Measurements from ENCODE around the gene EYA2.

Gene EYA2

GRCh38 chr20:47118641-47119040 is 224.0 kb downstream of the EYA2 start:
- no peak for DNase-seq

DNA sequence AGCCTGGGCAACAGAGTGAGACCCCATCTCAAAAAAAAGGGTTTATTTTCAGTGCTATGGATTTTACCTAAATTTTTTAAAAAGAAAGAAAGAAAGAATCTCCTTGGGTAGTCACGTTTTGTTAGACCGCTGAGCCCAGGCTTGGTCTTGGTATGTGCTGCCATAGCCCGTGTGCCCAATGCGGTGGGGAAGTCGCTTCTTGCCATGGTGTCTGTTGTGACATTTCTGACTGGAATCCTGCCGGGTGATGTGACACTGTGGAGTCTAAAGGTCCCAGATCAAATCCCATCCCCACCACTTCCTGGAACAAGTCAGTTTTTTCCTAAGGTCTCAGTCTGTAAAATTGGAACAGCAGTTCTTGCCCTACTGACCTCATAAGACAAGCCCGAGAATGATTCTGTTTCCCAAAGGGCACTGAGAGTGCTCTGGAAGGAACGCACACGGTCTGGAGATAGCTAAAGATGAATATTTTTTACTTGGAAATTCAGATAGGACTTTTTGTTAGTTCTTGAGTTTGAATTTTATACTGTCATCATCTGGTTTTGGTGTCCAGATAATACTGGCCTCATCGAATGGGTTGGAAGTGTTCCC is 225.8 kb downstream of the EYA2 start:
- DNase-seq, result no peak

GRCh38 chr20:47122560-47122959 is 227.9 kb downstream of the EYA2 start:
- no peak for DNase-seq

DNA sequence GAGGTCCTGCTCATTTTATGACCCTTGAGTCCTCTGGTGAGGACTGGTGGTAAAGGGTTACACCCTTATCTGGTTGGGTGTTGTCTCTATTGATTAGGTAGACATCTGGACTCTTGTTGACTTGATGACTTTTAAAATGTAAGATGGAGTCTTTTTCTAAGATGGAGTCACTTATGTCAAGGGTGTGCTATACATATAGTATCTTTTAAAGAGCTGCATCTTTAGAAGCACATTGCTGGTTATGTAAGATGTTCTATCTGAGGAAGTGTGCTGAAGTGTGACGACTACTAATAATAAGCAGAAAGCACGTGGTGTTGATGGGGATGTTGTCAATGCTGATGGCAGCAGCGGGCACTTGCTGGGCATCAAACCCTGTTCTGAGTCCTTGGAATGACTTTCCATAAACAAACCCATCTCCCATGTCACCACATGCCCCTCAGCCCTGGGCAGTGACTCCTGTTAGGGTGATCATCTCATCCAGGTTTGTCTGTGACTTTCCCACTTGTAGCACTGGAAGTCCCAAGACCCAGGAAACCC is 229.6 kb downstream of the EYA2 start:
- no peak for DNase-seq

DNA sequence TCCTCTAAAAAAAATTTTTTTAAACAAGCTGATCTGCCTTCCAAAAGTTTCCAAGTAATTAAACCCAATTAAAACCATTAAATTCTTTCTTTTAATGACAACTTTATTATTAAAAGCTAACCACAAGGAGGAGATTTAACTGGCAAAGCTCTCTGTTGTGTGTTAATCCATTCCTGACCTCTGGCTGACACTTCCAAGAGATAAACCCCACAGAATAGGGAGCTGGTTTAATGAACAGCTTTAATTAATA is 230.8 kb downstream of the EYA2 start:
- DNase-seq, result no peak

- no peak for DNase-seq
Measured at GRCh38 chr20:47125758-47126591, 231.3 kb downstream of the EYA2 start.

- peak; percentile 67 for DNase-seq
Measured at GRCh38 chr20:47126709-47127108, 232.1 kb downstream of the EYA2 start.

GRCh38 chr20:47127546-47127945 is 232.9 kb downstream of the EYA2 start:
- DNase-seq, result no peak

- DNase-seq, result no peak
Measured at GRCh38 chr20:47127999-47128398, 233.4 kb downstream of the EYA2 start.

- DNase-seq, result no peak
Measured at GRCh38 chr20:47129306-47129705, 234.7 kb downstream of the EYA2 start.

- DNase-seq, result peak; percentile 77
Measured at GRCh38 chr20:47133809-47134456, 239.3 kb downstream of the EYA2 start.

DNA sequence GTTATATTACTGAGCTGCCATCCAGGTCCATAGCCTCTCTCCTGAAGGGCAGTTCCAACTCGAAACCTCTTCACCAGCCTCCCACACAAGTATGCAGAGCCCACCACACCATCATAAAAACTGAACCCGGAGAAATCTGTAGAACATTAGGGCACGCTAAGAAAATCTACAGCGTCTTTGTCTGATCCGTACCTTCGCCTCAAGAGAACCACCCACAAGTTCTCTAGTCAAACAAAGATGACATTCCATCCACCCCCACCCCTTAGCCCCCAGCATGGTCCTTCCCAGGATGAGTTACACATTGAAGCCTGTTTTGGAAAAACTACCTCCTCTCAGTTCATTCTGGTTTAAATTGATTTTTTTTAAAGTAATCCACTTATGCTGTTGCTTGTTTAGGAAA is 242.1 kb downstream of the EYA2 start:
- DNase-seq, result no peak

DNA sequence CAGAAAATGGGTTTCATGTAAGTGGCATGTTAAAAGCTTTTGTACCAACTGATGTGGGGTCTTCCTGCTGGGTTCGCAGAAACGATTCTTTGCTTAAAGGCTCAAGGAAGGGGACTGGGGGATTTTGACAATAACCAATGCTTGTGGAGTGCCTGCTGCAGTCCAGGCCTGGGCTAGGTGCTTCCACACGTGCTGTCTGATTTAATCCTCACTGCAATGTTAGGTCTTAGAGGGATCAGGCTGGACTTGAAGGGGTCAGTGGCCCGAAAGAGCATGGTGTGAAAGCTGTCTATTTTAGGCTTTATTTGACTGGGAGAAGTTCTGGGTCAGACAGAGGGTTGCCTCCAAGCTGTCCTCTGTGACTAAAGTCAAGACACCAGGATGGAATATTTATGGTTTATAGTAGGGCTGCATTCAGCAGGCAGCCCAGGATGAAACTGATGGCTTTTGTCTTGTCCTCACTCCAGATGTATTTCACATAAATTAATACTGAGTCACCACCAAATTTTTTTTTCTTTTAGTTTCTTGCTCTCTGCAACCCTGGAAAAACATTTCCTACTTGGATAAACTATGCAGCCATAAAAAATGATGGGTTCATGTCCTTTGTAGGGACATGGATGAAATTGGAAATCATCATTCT is 242.7 kb downstream of the EYA2 start:
- DNase-seq, result peak; percentile 56

- DNase-seq, result no peak
Measured at GRCh38 chr20:47139934-47140535, 245.4 kb downstream of the EYA2 start.

- DNase-seq, result no peak
Measured at GRCh38 chr20:47141350-47141921, 246.8 kb downstream of the EYA2 start.

DNA sequence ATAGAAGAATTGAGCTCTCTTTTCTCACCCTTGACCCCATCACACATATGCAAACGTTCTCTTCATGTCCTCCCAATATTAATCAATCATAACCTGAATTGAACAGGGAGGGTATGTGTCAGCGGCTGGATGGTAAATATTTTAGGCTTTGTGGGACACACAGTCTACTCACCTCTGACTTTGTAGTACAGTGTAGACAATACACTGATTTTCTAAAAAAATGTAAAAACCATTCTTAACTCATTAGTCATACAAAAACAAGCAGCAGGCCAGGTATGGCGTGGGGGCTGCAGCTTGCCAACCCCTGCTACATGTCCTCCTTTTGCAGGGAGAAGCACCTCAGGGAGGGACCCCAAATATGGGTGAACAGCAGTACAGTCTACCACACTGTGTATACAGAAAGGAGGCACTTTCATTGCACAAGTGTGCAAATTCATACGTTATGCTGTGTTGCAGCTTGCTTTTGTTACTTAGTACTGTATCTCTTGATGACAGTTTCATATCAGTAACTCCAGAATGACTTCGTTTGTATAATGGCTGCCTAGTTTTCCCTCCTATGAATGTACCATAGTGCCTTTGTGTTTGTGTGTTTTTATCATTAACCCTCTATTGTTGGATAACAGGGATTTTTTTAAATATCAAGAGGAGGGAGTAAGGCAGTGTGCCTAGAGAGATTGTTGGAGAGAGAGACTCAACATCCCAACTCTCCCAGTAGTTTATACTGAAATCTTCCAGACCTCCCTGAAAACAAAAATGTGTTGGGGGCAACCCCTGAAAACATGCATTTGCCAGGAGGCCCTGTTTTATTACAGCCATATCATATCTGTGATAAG is 247.5 kb downstream of the EYA2 start:
- DNase-seq, result no peak

DNA sequence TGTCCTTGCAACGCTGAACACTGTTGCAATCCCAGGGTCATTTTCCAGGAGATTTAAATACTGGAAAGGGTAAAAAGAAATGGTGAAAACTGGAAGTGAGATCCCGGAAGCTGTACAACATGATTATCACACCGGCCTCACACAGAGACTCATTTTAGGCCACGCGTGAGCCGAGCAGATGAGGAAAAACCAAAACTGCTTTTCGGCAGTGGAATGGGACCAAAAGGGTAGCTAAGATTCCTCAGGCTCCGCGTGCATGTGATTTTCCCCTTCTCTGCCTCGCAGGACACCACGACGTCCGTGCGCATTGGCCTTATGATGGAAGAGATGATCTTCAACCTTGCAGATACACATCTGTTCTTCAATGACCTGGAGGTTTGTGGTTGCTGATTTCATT is 248.1 kb downstream of the EYA2 start:
- no peak for DNase-seq

DNA sequence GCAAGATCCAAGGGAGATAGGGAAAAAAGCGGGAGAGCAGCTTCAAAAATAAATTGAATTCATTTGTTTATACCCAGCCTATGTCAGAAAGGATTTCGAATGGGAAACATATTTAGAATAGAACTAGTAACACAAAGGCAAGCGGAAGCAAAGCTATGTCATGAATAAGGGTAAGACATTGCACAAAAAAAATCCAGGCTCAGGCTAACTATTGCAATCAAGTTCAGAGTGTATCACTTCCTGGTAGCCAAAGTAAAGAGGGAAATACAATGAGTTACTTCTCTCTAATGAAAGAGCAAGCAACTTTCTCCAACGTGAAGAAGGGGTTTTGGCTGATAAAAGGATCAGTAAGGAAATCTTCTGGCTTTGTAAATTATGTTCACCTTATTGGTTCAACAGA is 249.0 kb downstream of the EYA2 start:
- no peak for DNase-seq

GRCh38 chr20:47144463-47144862 is 249.8 kb downstream of the EYA2 start:
- no peak for DNase-seq

DNA sequence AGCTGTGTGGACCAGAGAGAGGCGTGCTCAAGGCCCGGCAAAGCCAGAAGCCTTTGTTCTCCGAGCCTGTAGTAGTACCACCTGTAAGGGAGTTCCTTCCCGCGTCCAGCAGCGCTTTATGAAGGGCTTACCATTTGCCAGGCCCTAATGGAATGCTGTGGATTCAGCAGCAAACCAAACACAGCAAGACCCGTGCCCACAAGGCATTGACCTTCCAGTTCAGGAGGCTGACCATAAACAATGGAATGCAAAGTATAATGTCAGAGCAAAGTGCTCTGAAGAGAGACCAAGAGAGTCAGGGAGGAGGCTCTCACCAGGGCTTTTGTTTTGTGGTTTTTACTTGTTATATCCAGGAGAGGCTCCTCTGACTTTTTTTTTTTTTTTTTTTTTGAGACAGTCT is 252.0 kb downstream of the EYA2 start:
- peak; percentile 21 for DNase-seq

GRCh38 chr20:47148059-47148458 is 253.4 kb downstream of the EYA2 start:
- no peak for DNase-seq

DNA sequence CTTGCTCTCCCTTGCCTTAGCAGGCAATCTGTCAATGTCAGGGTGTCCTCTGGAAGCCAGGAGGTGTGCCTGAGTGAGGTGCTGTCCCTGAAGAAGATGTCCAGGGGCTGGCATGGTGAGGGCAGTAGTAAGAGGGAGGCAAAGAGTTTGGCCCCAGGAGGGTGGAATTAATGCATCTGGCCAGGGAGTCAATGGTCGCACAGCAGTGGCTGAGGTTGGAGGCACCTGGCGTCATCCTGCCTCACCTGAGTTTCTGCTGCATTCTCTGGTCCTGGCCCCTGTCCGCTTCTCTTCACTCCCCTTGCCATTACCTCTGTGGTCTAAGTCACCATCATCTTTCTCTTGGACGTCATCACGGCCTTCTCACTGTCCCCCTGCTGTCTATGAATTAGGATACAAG is 255.3 kb downstream of the EYA2 start:
- no peak for DNase-seq

All from HCEC 1CT (cell line).